Hematopoietic multipotent progenitor cell treated with erythropoietin and hydrocortisone succinate and interleukin-3 and kit ligand, for 8 days (in vitro differentiated cells): ENCODE data around the gene CALHM2.
"Not testable (repeated sequence)": the region's sequence is repeated elsewhere in the genome, so short reads cannot be mapped to it uniquely, and the experiment has no call there.

ENCODE experiments used
- DNase-seq: peaks from one replicate; pipeline ENCODE4 v3.0.0-alpha.2; 2015

Gene CALHM2

GRCh38 chr10:103449208-103450144, 2.7 kb downstream of the CALHM2 start:
- DNase-seq: no peak

- DNase-seq: no peak
Measured at GRCh38 chr10:103448746-103449145, 3.4 kb downstream of the CALHM2 start.

DNA sequence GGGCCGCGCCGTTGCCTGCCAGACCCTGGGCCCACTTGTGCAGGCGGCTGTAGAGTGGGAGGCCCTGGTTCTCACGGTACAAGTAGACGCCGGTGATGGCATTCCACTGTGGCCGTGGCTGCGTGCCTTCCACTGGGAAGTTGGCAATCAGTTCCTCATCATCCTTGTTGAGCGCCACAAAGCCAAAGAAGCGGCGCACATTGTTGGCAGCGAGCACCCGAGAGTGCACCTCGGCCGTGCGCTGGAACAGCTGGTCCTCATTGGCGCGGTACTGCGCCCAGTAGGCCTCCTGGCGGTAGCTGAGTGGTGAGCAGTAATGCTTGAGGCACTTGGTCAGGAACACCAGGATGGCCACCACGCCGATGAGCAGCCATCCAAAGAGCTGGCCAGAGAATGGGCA, 5.0 kb downstream of the CALHM2 start:
- no peak for DNase-seq

- no peak for DNase-seq
Measured at GRCh38 chr10:103445767-103446567, 6.2 kb downstream of the CALHM2 start.

DNA sequence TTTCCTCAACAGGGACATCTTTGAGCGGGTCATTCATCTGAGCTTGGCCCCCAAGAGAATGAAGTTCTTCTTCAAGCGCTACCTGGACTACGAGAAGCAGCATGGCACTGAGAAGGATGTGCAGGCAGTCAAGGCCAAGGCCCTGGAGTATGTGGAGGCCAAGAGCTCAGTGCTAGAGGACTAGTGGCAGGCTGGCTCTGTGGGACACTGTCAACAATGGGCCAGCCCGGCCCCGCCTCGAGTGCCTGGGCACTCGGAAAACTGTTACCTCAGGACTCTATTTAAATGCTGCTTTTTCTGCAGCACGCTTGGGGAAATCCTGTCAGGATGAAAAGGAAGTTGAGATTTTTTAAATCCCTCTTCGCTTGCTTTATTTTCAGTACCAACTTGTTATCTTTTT, 6.8 kb downstream of the CALHM2 start:
- no peak for DNase-seq

GRCh38 chr10:103444478-103444877, 7.7 kb downstream of the CALHM2 start:
- no peak for DNase-seq

DNA sequence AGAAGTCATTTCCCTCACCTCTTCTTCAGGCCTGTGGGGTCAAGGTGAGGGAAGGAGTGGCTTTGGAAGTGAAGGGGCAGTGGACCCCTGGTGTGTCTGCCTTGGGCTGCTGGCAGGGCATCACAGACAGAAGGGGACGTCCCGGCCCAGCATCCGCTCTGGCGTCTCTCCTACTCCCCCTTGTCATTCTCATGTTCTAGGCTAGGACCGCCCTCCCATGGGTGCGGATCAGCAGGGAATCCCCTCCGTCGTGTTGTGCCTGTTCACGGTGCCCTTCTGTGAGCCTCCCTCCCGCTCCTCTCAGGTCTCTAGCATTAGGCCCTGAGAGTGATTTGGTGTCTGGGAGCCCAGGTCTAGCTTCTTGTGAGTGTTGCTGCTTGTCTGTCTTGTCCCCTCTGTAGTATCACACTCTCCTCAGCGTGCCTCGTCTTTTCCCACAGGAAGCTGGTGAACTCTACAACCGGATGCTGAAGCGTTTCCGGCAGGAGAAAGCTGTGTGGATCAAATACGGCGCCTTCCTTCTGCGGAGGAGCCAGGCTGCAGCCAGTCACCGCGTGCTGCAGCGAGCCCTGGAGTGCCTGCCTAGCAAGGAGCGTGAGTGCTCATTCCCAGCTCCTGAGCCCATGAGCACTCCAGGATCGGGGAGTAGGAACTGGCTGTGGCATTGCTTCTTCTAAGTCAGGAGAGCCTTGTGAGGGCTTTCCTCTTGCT, 8.5 kb downstream of the CALHM2 start:
- DNase-seq: no peak

DNA sequence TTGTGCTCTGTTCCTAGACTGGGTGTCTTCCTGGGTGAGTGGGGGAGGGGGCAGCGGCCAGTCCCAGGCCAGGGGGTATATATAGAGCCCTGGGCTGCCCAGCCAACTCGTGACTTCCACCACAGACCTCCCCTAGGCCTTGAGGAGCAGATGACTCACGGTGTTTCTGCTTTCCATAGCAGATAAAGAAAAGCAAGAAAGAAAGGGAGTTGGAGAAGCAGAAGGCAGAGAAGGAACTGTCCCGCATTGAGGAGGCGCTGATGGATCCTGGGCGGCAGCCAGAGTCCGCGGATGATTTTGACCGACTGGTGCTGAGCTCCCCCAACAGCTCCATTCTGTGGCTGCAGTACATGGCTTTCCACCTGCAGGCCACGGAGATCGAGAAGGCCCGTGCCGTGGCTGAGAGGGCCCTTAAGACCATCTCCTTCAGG, 10.1 kb downstream of the CALHM2 start:
- no peak for DNase-seq

DNA sequence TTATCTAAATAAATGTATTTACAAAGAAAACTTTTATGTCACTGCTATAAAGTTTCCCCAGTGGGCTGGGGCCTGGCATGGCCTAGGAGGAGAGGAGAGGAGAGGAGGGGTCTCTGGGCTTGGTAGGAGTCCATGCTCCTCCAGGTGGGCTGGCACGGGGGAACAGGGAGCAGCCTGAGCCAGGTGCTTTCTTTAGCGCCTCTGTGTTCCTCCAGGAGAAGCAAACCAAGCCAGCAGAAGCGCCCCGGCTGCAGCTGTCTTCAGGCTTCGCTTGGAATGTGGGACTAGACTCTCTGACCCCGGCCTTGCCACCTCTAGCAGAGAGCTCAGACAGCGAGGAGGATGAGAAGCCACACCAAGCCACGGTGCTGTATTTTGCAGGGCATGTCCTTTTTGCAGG, 10.6 kb downstream of the CALHM2 start:
- DNase-seq: no peak

DNA sequence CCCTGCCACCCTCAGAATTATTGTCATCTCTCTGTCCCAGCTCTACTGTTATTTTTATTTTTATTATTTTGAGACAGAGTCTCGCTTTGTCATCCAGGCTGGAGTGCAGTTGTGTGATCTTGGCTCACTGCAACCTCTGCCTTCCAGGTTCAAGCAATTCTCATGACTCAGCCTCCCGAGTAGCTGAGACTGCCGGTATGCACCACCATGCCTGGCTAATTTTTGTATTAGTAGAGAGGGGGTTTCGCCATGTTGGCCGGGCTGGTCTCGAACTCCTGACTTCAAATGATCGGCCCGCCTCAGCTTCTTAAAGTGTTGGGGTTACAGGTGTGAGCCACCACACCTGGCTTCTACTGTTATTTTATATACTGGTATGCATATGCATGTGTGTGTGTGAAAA, 11.0 kb downstream of the CALHM2 start:
- no peak for DNase-seq

- DNase-seq: no peak
Measured at GRCh38 chr10:103440416-103440815, 11.8 kb downstream of the CALHM2 start.

GRCh38 chr10:103439776-103440175, 12.4 kb downstream of the CALHM2 start:
- no peak for DNase-seq

GRCh38 chr10:103433858-103434257, 18.3 kb downstream of the CALHM2 start:
- DNase-seq: no peak

DNA sequence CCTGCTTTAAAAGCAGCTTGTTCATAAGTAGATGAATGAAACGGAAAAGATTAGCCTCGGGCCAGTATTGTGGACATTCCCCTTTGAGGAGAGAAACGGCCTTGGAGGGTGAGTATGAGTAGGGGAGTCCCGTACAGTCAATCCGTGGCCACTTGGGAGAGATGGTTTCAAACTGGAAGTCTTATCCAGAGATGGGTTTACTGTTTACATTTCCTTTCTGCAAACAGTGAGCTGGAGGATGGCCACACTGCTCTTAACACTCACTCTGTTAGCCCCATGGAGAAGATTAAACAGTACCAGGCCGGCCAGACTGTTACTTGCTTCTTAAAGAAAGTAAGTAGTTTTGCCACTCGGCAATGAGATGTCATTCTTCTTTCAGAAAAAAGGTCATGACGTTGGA, 20.3 kb downstream of the CALHM2 start:
- DNase-seq: no peak

GRCh38 chr10:103429647-103430046, 22.5 kb downstream of the CALHM2 start:
- DNase-seq: no peak

DNA sequence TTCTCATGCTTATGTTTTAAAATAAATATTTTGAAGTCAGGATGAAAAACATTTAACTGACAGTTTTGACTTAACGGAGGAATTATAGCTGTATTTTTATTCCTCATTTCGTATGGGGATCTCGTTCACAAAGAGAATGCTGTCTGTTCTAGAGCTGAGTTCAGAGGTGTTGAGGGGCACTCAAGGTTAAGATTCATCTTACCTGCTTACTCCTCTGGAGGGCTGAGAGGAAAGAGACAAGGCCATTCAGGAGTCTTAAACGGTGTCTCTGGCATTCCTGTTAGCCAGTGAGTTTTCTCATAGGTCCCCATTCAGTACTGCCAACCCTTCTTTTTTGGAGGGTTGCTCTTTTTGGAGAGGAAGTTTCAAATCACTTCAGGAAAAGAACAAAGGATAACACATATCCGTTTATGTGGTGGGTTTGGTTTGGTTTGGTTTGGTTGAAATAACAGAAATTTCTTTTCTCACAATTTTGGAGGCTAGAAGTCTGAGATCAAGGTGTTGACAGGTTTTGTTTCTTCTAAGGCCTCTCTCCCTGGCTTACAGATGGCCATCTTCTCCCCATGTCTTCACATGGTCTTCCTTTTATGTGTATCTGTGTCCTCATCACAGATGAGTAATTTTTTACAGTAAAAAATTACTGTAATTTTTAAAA, 23.1 kb downstream of the CALHM2 start:
- no peak for DNase-seq

- no peak for DNase-seq
Measured at GRCh38 chr10:103427866-103428265, 24.3 kb downstream of the CALHM2 start.

GRCh38 chr10:103423748-103424147, 28.4 kb downstream of the CALHM2 start:
- DNase-seq: no peak

DNA sequence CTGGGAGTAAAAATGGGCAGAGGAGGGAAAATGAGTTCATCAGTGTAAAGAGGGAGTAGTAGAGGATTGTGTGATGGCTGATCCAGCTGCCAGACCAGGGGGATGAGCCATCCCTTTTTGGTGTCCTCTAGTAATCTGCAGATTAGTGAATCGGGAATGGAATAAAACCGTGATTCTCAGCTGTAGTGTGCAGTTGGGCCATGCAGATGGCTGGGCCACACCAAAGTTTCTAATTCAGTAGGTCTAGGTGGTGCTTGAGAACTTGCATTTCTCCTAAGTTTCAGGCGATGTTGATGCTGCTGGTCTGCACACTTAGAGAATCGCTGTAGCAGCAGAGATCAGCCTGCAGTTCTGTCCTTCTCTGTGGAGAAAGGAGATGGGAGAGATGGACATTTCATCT, 33.1 kb downstream of the CALHM2 start:
- no peak for DNase-seq

- no peak for DNase-seq
Measured at GRCh38 chr10:103417601-103418000, 34.6 kb downstream of the CALHM2 start.

- not testable (repeated sequence) for DNase-seq
Measured at GRCh38 chr10:103417148-103417469, 35.1 kb downstream of the CALHM2 start.

GRCh38 chr10:103416436-103417147, 35.6 kb downstream of the CALHM2 start:
- DNase-seq: peak; percentile 76
